NCI-H1092 (cell line): Measurements from ENCODE around the gene PPP1R27.

Experiments
- DNase-seq: peaks from one replicate; lab custom pipeline; 2025; lab: John Stamatoyannopoulos, UW

The PPP1R27 gene

DNA sequence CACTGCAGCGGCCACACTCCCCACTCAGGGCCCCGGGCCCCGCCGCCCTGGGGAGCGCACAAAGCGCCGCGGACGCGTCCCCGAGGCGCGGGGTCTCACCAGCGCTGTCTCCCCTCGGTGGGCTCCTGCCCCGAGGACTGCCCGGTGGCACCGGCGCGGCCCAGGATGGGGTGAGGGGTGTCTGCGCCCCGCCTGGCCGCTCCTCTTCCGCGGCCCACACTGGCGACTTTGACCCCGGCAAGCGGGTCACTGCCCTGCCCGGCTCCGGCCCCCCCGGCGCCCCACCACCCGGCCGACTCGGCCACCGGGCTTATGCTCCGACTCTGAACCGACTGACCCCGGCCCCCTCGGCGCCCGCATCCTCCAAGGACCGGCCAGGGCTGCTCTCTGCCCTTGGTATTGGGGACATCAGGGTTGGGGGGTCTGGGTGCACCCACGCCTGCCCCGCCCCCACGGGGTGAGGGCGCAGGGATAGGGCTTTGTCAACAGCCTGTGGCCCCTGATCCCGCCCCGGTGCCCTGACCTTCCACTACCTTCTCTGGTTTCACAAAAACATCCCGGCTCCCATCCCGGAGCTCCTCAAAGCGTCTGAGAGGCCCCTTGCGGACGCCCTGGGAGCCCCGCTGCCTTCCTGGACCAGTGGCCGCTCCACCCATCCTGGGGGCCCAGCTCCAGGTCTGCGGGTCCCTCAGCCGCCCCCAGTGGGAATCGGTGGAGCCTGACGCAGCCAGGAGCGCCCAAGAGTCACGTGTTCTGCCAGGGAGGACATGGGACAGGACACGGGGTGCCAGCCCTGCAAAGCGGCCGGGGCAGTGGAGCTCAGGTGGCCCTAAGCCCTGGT lies 30.1 kb downstream of the PPP1R27 start:
- no peak for DNase-seq

DNA sequence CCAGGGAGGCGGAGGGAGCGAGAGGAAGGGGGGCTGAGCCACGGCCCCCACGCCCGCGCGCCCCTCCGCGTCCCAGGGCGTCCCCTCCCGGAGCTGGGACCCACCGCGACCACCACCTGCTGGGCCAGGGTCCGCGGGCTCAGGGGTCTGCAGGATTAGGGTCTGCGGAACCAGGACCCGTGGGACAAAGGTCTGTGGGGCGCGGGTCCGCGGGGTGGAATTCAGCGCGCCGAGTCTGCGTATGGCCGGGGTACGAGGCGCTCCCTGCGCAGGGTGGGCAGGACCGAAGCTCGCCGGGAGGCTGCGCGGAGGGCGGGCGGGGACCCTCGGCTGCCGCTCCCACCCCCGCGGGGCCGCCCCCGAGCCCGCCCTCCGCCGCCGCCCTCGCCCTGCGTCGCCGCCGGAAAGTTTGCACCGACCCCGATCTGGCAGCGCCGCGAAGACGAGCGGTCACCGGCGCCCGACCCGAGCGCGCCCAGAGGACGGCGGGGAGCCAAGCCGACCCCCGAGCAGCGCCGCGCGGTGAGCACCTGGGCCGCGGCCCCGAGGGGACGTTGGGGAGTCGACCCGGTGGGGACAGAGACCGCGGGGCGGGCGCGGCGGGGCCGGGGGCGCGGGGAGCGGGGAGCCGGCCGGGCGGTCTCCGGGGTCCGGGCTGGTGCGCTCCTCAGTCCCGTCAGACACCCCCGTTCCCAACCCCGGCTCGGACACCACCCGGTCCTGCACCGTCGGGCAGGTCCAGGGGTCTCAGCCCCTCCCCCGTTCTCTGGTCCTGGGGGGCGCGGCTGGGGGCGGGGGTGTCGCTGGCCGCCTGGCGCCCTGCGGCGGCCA lies 30.9 kb downstream of the PPP1R27 start, which contains the start of gene GCGR:
GCGR (plus strand) TSS at position 423 of the 831 bp plus-strand sequence. CDS start 4,869 bp downstream, outside the sequence.
- no peak for DNase-seq

DNA sequence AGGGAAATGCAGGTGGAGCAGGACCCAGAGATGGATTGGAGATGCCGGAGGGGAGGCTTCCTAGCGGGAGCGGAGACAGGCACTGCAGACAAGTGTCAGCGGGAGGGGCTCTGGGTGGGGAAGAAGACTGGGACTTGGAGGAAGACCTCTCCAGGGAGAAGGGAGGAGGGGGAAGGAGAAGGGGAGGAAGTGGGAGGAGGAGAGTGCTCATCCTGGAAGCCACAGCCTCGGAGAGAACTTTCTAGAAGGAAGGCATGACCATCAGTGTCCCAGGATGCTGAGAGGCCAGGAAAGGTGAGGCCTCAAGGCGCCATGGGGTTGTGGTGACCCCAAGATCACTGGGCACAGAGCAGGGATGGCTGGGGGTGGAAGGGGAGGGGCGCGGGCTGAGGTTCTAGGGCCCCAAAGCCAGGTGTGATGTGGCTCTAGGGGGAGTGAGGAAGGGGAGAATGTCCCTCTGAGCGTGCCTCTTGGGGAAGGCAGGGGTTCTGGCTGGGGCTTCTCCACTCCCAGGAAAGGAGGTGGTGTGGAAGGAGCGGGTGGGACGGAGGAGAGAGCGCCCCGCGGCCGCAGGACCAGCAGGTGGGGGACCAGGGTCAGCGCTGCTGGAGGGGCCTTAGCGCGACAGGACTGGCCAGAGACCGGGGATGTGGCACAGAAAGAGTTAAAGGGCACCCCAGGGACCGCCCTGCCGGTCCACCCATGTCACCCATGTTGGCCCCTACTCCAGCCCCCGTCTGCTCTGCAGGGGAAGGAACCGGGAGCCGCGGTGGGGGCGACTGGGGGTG lies 31.8 kb downstream of the PPP1R27 start:
- DNase-seq = no peak

DNA sequence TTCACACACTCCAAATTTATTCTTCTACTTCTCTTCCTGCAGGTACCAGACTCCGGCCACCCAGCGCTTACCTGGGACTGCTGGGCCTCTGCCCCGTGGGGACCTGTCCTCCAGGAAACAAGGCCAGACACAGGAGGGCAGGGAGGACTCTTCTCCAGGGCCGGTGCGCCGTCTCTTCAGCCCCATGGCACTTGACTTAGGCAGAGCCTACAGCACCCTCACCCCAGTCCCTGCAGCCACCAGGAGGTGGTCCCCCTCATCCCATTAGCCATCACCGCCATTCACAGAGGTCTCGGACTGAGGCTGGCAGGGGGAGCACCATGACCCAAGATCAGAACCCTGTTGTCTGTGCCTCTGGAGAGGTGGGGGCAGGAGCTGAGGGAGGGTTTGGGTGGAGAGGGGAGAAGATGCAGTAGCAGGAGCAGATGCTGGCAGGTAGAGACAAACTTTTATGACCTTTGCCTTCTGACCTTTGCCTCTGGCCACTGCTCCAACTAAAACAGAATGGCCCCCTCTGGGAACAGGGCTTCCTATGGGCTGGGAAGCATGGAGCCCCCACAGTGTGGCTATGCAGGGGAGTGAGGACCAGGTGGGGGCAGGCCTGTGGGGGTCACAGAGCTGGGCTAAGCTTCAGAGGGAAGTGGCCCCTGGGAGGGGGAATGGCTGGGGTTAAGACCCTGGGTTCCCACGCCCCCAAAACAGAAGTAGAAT lies 32.6 kb downstream of the PPP1R27 start:
- DNase-seq = no peak

DNA sequence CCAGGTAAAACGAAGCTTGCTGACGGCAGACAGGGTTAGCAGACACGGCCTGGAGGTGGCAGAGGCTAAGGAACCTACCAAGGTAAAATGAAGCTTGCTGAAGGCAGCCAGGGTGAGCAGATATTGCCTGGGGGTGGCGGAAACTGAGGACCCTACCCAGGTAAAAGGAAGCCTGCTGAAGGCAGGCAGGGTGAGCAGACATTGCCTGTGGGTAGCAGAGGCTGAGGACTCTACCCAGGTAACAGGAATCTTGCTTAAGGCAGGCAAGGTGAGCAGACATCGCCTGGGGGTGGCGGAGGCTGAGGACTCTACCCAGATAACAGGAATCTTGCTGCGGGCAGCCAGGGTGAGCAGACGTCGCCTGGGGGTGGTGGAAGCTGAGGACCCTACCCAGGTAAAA lies 33.5 kb downstream of the PPP1R27 start:
- no peak for DNase-seq

DNA sequence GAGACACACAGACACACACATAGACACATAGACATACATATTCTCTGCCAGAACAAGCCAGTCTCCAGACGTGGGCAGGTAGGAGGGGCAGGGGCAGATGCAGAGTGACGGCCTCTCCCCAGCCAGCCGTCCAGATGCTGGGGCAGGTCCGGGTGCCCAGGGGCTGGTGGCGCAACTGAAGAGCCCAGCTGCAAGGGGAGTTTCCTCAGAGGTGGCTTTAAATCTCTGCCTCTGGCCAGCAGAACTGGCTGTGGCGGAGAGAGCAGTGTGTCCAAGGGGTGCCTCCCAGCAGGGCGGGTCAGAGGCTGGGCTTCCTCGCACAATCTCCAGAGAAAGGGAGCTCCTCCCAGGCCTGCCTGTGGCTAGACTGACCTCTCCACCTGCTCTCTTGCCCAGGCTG lies 40.3 kb downstream of the PPP1R27 start:
- DNase-seq = no peak

DNA sequence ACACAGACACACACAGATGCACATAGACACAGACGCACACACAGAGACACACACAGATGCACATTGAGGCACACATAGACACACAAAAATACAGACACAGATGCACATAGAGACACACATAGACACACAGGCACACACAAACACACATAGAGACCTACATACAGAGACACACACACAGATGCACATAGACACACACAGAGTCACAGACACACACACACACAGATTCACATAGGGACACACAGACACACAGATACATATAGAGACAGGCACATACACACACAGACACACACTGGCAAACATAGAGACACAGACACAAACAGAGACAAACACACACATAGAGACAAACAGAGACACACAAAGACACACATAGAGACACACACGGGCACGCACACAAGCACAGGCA lies 40.8 kb downstream of the PPP1R27 start:
- DNase-seq = no peak

DNA sequence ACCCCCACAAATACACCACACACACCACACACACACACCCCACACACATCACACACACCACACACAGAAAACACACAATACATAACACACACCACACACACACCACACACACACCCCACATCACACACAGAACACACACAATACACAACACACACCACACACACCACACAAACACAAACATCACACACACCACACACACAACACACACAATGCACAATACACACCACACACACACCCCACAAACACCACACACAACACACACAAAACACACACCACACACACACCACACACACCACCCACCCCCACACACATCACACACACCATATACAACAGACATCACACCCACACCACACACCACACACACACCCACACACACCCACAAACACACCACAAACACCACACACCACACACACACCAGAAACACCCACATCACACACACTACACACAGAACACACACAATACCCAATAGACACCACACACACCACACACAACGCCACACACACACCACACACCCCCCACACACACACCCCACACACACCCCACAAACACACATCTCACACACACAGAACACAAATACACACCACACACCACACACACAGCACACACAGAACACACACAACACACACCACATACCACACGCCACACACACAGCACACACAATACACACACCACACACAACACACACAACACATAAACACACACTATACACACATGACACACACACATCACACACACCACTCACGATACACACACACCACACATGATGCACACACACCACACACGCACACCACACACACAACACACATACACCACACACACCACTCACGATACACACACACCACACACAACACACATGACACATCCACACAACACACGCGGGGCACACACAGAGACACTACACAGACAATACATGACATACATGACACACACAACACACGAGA lies 41.9 kb downstream of the PPP1R27 start:
- no peak for DNase-seq
